HEK293 (cell line): ENCODE measurements around the gene SPEG.

Experiments used
- GLIS2 ChIP-seq: fragments of 450-650 bp; formaldehyde crosslinking; IDR thresholded peaks from 2 replicates; pipeline ENCODE4 v1.5.1; 2016; ENCODE audit warnings: missing biosample characterization, missing genetic modification characterization
- HOXA7 ChIP-seq: sonication (generic); formaldehyde crosslinking; IDR thresholded peaks from 2 replicates; pipeline ENCODE4 v1.8.1; 2022; ENCODE audit warnings: missing genetic modification reagents, borderline replicate concordance
- REPIN1 ChIP-seq: fragments of 450-650 bp; formaldehyde crosslinking; IDR thresholded peaks from 2 replicates; pipeline ENCODE4 v1.5.1; 2017; ENCODE audit warnings: missing biosample characterization, missing genetic modification characterization, low read depth
- SCRT2 ChIP-seq: fragments of 450-650 bp; formaldehyde crosslinking; IDR thresholded peaks from 2 replicates; pipeline ENCODE4 v1.5.1; 2016; ENCODE audit warnings: missing biosample characterization, missing genetic modification characterization
- SP2 ChIP-seq: fragments of 450-650 bp; formaldehyde crosslinking; IDR thresholded peaks from 2 replicates; pipeline ENCODE4 v1.5.1; 2016; ENCODE audit warnings: missing biosample characterization, missing genetic modification characterization
- SP3 ChIP-seq: fragments of 450-650 bp; formaldehyde crosslinking; IDR thresholded peaks from 2 replicates; pipeline ENCODE4 v1.5.1; 2016; ENCODE audit warnings: missing biosample characterization, missing genetic modification characterization
- WT1 ChIP-seq: fragments of 450-650 bp; formaldehyde crosslinking; IDR thresholded peaks from 2 replicates; pipeline ENCODE4 v1.5.1; 2016; ENCODE audit warnings: missing biosample characterization, missing genetic modification characterization
- ZBTB10 ChIP-seq: fragments of 450-650 bp; formaldehyde crosslinking; IDR thresholded peaks from 2 replicates; pipeline ENCODE4 v1.5.1; 2016; ENCODE audit warnings: missing biosample characterization, missing genetic modification characterization
- ZBTB17 ChIP-seq: fragments of 450-650 bp; formaldehyde crosslinking; IDR thresholded peaks from 2 replicates; pipeline ENCODE4 v1.5.1; 2016; ENCODE audit warnings: missing biosample characterization, missing genetic modification characterization
- ZBTB20 ChIP-seq: fragments of 450-650 bp; formaldehyde crosslinking; IDR thresholded peaks from 2 replicates; pipeline ENCODE4 v1.5.1; 2016; ENCODE audit warnings: missing biosample characterization, missing genetic modification characterization
- ZBTB44 ChIP-seq: fragments of 450-650 bp; IDR thresholded peaks from 2 replicates; pipeline ENCODE4 v1.5.1; 2018; ENCODE audit warnings: missing biosample characterization, mild to moderate bottlenecking, missing genetic modification characterization
- ZNF138 ChIP-seq: fragments of 450-650 bp; formaldehyde crosslinking; IDR thresholded peaks from 2 replicates; pipeline ENCODE4 v1.5.1; 2016; ENCODE audit warnings: missing biosample characterization, missing genetic modification characterization, borderline replicate concordance
- ZNF155 ChIP-seq: fragments of 450-650 bp; formaldehyde crosslinking; IDR thresholded peaks from 2 replicates; pipeline ENCODE4 v1.5.1; 2016; ENCODE audit warnings: missing biosample characterization, missing genetic modification characterization
- ZNF23 ChIP-seq: fragments of 450-650 bp; formaldehyde crosslinking; IDR thresholded peaks from 2 replicates; pipeline ENCODE4 v1.5.1; 2016; ENCODE audit warnings: missing biosample characterization, missing genetic modification characterization, borderline replicate concordance
- ZNF274 ChIP-seq, 2 experiments: fragments of 200-500 bp in 1 of 2; fragments of 450-650 bp in 1 of 2; sonication (Bioruptor generic) in 1 of 2; formaldehyde crosslinking in 1 of 2; IDR thresholded peaks; 2 replicates each; pipeline versions ENCODE4 v1.5.1 to v1.6.1; 2014 to 2016; ENCODE audit warnings: borderline replicate concordance in 1 of 2, inconsistent platforms in 1 of 2, low read length in 1 of 2, missing biosample characterization in 1 of 2, missing genetic modification characterization in 1 of 2
- ZNF280D ChIP-seq: fragments of 450-650 bp; formaldehyde crosslinking; IDR thresholded peaks from 2 replicates; pipeline ENCODE4 v1.5.1; 2016; ENCODE audit warnings: missing biosample characterization, missing genetic modification characterization
- ZNF548 ChIP-seq: fragments of 450-650 bp; formaldehyde crosslinking; IDR thresholded peaks from 2 replicates; pipeline ENCODE4 v1.5.1; 2016; ENCODE audit warnings: missing biosample characterization, missing genetic modification characterization
- ZNF549 ChIP-seq: fragments of 450-650 bp; IDR thresholded peaks from 2 replicates; pipeline ENCODE4 v1.5.1; 2018; ENCODE audit warnings: missing biosample characterization, missing genetic modification characterization, mild to moderate bottlenecking, inconsistent platforms, moderate library complexity
- ZNF580 ChIP-seq: fragments of 450-650 bp; formaldehyde crosslinking; IDR thresholded peaks from 2 replicates; pipeline ENCODE4 v1.5.1; 2016; ENCODE audit warnings: missing biosample characterization, missing genetic modification characterization
- ZNF621 ChIP-seq: fragments of 450-650 bp; formaldehyde crosslinking; IDR thresholded peaks from 2 replicates; pipeline ENCODE4 v1.5.1; 2017; ENCODE audit warnings: missing biosample characterization, missing genetic modification characterization
- ZNF623 ChIP-seq: fragments of 450-650 bp; formaldehyde crosslinking; IDR thresholded peaks from 2 replicates; pipeline ENCODE4 v1.5.1; 2016; ENCODE audit warnings: missing biosample characterization, missing genetic modification characterization
- ZNF654 ChIP-seq: fragments of 450-650 bp; formaldehyde crosslinking; IDR thresholded peaks from 2 replicates; pipeline ENCODE4 v1.5.1; 2016; ENCODE audit warnings: low read depth, missing biosample characterization, missing genetic modification characterization
- ZNF747 ChIP-seq: fragments of 450-650 bp; formaldehyde crosslinking; IDR thresholded peaks from 2 replicates; pipeline ENCODE4 v1.5.1; 2016; ENCODE audit warnings: missing biosample characterization, missing genetic modification characterization
- ZNF776 ChIP-seq: fragments of 450-650 bp; formaldehyde crosslinking; IDR thresholded peaks from 2 replicates; pipeline ENCODE4 v1.5.0; 2017; ENCODE audit warnings: missing biosample characterization, missing genetic modification characterization, borderline replicate concordance
- ZNF777 ChIP-seq: fragments of 450-650 bp; formaldehyde crosslinking; IDR thresholded peaks from 2 replicates; pipeline ENCODE4 v1.5.1; 2017; ENCODE audit warnings: missing biosample characterization, missing genetic modification characterization, borderline replicate concordance
- ZSCAN23 ChIP-seq: fragments of 450-650 bp; formaldehyde crosslinking; IDR thresholded peaks from 2 replicates; pipeline ENCODE4 v1.5.1; 2016; ENCODE audit warnings: missing biosample characterization, missing genetic modification characterization
- TF ChIP-seq, protein P1 (sequence below): fragments of 450-650 bp; formaldehyde crosslinking; IDR thresholded peaks from 2 replicates; pipeline ENCODE4 v1.5.0; 2017; ENCODE audit warnings: missing biosample characterization, missing genetic modification characterization, borderline replicate concordance

Gene SPEG

DNA sequence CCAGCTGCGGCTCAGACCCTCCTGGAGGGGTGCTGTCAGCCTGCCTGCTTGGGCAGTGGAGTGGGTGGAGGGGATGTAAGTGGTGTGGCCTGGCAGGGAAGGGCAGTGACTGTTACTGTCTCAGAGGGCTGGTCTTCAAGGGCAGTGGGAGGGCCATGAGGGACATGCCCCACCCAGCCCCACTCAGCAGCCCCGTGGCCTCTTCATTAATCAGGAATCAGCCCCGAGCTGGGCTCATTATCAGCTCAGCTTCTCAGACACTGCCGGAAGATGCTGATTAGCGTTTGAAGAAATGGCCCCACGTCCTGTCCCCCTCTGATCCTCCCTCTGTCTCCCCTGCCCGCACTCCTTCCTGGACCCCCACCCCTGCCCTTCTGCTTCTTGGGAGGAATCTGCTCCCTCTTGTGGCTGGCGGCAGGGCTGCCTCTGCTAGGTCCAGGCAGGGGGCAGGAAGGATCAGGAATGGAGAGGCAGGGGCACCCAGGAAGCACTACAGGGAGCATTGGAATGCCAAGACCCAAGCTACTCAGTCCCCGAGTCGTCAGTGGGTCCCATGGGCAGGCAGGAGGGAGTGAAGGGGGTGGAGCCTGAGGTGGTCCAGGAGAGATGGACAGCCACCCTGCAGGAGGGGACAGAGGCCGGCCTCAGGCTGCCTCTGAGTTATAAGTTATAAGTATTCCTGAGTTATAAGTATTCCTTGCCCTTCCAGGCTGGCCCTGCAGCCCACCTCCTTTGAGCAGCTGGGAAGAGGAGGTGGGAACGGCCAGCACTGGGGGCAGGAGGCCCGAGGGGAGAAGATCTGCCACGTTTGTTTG lies 86.6 kb downstream of the SPEG start (continued):
- TF ChIP-seq ZNF654 (tag by site-specific recombination): peak; percentile 32; the same call in 1 of the 2 replicates
- TF ChIP-seq ZBTB44 (tag by site-specific recombination): no peak
- TF ChIP-seq ZNF623 (tag by site-specific recombination): no peak
- no peak for TF ChIP-seq ZNF777 (tag by site-specific recombination)
- TF ChIP-seq ZNF549 (tag by site-specific recombination): no peak
- no peak for TF ChIP-seq ZNF155
- TF ChIP-seq ZBTB17 (tag by site-specific recombination): 0 out of 2 replicates have a peak, but pooled peaks have one; percentile 14
- TF ChIP-seq WT1 (tag by site-specific recombination): no peak
- TF ChIP-seq, protein P1, sequence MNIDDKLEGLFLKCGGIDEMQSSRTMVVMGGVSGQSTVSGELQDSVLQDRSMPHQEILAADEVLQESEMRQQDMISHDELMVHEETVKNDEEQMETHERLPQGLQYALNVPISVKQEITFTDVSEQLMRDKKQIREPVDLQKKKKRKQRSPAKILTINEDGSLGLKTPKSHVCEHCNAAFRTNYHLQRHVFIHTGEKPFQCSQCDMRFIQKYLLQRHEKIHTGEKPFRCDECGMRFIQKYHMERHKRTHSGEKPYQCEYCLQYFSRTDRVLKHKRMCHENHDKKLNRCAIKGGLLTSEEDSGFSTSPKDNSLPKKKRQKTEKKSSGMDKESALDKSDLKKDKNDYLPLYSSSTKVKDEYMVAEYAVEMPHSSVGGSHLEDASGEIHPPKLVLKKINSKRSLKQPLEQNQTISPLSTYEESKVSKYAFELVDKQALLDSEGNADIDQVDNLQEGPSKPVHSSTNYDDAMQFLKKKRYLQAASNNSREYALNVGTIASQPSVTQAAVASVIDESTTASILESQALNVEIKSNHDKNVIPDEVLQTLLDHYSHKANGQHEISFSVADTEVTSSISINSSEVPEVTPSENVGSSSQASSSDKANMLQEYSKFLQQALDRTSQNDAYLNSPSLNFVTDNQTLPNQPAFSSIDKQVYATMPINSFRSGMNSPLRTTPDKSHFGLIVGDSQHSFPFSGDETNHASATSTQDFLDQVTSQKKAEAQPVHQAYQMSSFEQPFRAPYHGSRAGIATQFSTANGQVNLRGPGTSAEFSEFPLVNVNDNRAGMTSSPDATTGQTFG (tag by site-specific recombination): no peak
- no peak for TF ChIP-seq ZNF776
- no peak for TF ChIP-seq ZNF580
- TF ChIP-seq ZNF23 (tag by site-specific recombination): peak; percentile 55; the same call in 1 of the 2 replicates
- no peak for TF ChIP-seq HOXA7 (CRISPR knock-in tag)
- no peak for TF ChIP-seq ZBTB10 (tag by site-specific recombination)
- TF ChIP-seq ZNF280D (tag by site-specific recombination): no peak
- TF ChIP-seq REPIN1 (tag by site-specific recombination): no peak
- no peak for TF ChIP-seq ZSCAN23 (tag by site-specific recombination)
- TF ChIP-seq ZNF548 (tag by site-specific recombination): no peak
- no peak for TF ChIP-seq ZNF747
- TF ChIP-seq ZNF621 (tag by site-specific recombination): no peak
- no peak for TF ChIP-seq ZBTB20
- peak; percentile 73 for TF ChIP-seq GLIS2
- no peak for TF ChIP-seq ZNF274 (IDR thresholded peaks at IDR 0.05; ENCODE audit: low read length)
- TF ChIP-seq ZNF274 (tag by site-specific recombination; IDR thresholded peaks at IDR 0.05; ENCODE audit: borderline replicate concordance): no peak
- TF ChIP-seq SP3 (tag by site-specific recombination): peak; percentile 50; the same call in 1 of the 2 replicates
- no peak for TF ChIP-seq ZNF138 (tag by site-specific recombination)
- TF ChIP-seq SP2 (tag by site-specific recombination): peak; percentile 22; the same call in 1 of the 2 replicates
- TF ChIP-seq SCRT2: no peak
